B cell (primary cell): ENCODE measurements around the gene DHX34.

ENCODE experiments used
- EZH2 ChIP-seq: IDR thresholded peaks from 2 replicates; pipeline ENCODE4 v1.6.1; 2012; ENCODE audit warnings: borderline replicate concordance, low read depth, mild to moderate bottlenecking, moderate library complexity, low read length; ENCODE audit not compliant: insufficient read depth, poor library complexity, severe bottlenecking
- TF ChIP-seq, protein P1 (sequence below): fragments of 200-600 bp; IDR thresholded peaks from one replicate; pipeline ENCODE4 v1.8.0; 2022; ENCODE audit warnings: antibody characterized with exemption, mild to moderate bottlenecking

DNA sequence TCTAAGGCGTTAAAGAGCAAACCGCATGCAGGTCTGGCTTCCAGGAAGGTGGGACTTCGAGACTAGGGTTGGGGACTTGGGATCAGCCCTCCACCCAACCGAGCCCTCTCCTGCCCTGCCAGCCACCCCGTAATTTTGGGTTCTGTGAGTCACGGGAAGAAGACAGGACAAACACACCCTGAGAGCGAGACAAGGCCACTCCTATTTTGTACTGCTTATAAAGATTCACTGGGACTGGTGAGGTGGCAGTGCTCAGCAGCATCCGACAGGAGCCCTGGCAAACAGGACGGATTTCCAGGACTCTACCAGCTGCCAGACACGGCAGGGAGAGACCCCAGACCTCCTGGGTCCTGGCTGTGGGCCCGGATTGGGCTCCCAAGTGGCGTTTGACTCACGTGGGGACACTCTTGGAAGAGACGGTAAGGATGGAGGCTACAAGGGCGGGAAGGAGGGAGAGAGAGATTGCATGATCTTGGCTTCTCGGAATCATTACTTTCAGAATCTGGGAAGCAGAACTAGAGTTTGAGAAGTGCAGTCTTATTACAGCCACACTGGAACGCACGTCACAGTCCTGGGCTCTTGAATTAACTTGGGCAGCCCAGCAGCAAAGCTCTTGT lies 17.1 kb upstream of the DHX34 start, which contains the start of gene C5AR2:
- TF ChIP-seq, protein P1, sequence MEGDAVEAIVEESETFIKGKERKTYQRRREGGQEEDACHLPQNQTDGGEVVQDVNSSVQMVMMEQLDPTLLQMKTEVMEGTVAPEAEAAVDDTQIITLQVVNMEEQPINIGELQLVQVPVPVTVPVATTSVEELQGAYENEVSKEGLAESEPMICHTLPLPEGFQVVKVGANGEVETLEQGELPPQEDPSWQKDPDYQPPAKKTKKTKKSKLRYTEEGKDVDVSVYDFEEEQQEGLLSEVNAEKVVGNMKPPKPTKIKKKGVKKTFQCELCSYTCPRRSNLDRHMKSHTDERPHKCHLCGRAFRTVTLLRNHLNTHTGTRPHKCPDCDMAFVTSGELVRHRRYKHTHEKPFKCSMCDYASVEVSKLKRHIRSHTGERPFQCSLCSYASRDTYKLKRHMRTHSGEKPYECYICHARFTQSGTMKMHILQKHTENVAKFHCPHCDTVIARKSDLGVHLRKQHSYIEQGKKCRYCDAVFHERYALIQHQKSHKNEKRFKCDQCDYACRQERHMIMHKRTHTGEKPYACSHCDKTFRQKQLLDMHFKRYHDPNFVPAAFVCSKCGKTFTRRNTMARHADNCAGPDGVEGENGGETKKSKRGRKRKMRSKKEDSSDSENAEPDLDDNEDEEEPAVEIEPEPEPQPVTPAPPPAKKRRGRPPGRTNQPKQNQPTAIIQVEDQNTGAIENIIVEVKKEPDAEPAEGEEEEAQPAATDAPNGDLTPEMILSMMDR, result no peak
- TF ChIP-seq EZH2, result no peak
